CD14-positive monocyte (primary cell): ENCODE results near the gene FFAR2. TPM values are rescaled to one million over a fixed set of nuclear protein-coding genes. Genes with fewer than 3 reads are reported as not detected.

Experiments used
- DNase-seq, 3 donors: peaks; one replicate each; pipeline ENCODE4 v3.0.0-alpha.2; 2011 to 2022
- H2AFZ ChIP-seq: 2 replicates; pipeline ENCODE4 v1.6.0; 2012; ENCODE audit warnings: mild to moderate bottlenecking, low read depth, low read length, inconsistent platforms; ENCODE audit not compliant: insufficient read depth, poor library complexity, severe bottlenecking
- H3K27ac ChIP-seq, 2 donors: 1 replicate in 1 of 2; 2 replicates in 1 of 2; pipeline ENCODE4 v1.5.1; 2012 to 2013; ENCODE audit warnings: low read length in 2 of 2, control low read depth in 1 of 2, inconsistent platforms in 1 of 2, low read depth in 1 of 2, mild to moderate bottlenecking in 1 of 2
- H3K27me3 ChIP-seq, 2 donors: one replicate each; pipeline versions ENCODE4 v1.6.0 to v1.6.1; 2011 to 2013; ENCODE audit warnings: low read length in 2 of 2; ENCODE audit not compliant: control insufficient read depth in 2 of 2, insufficient read depth in 2 of 2
- H3K36me3 ChIP-seq, 2 donors: replicated peaks in 1 of 2; 1 replicate in 1 of 2; 2 replicates in 1 of 2; pipeline versions ENCODE4 v1.5.1 to v1.6.1; 2012 to 2013; ENCODE audit warnings: low read length in 2 of 2, control low read depth in 1 of 2, inconsistent platforms in 1 of 2, mild to moderate bottlenecking in 1 of 2; ENCODE audit not compliant: insufficient read depth in 2 of 2, control insufficient read depth in 1 of 2
- H3K4me1 ChIP-seq, 2 donors: 1 replicate in 1 of 2; 2 replicates in 1 of 2; pipeline versions ENCODE4 v1.5.1 to v1.6.1; 2012 to 2013; ENCODE audit warnings: low read length in 2 of 2, control low read depth in 1 of 2, inconsistent platforms in 1 of 2, mild to moderate bottlenecking in 1 of 2, moderate library complexity in 1 of 2; ENCODE audit not compliant: insufficient read depth in 2 of 2, control insufficient read depth in 1 of 2
- H3K4me2 ChIP-seq: replicated peaks from 2 replicates; pipeline ENCODE3; 2012; ENCODE audit warnings: low read length, moderate library complexity, mild to moderate bottlenecking; ENCODE audit not compliant: poor library complexity, severe bottlenecking; ENCODE audit errors: extremely low read depth
- H3K4me3 ChIP-seq, 3 experiments: fragments of 200-600 bp in 1 of 3; sonication (generic) in 1 of 3; replicated peaks in 1 of 3; 1 replicate in 2 of 3; 2 replicates in 1 of 3; pipeline ENCODE4 v1.5.1; 2011 to 2013; ENCODE audit warnings: low read length in 3 of 3, mild to moderate bottlenecking in 3 of 3, control low read depth in 2 of 3, low read depth in 2 of 3, inconsistent platforms in 1 of 3, moderate library complexity in 1 of 3
- H3K79me2 ChIP-seq: 2 replicates; pipeline ENCODE4 v1.6.0; 2012; ENCODE audit warnings: mild to moderate bottlenecking, control low read depth, inconsistent platforms, low read length, moderate library complexity; ENCODE audit not compliant: insufficient read depth
- H3K9ac ChIP-seq: 2 replicates; pipeline ENCODE4 v1.6.0; 2017; ENCODE audit warnings: low read length, mild to moderate bottlenecking; ENCODE audit not compliant: insufficient read depth, poor library complexity, severe bottlenecking
- H3K9me3 ChIP-seq, 2 donors: replicated peaks in 1 of 2; 1 replicate in 1 of 2; 2 replicates in 1 of 2; pipeline versions ENCODE4 v1.5.1 to v1.6.1; 2012 to 2013; ENCODE audit warnings: low read length in 2 of 2, control low read depth in 1 of 2; ENCODE audit not compliant: control insufficient read depth in 1 of 2, insufficient read depth in 1 of 2
- H4K20me1 ChIP-seq: 2 replicates; pipeline ENCODE4 v1.6.0; 2012; ENCODE audit warnings: mild to moderate bottlenecking, low read length, control low read depth, moderate library complexity; ENCODE audit not compliant: insufficient read depth
- H3K27ac Mint-ChIP-seq, 7 donors: one replicate each; pipeline ENCODE4 v1.8.0; 2020; ENCODE audit warnings: mild to moderate bottlenecking in 7 of 7, mixed read lengths in 7 of 7, moderate library complexity in 6 of 7, inconsistent platforms in 2 of 7
- H3K27me3 Mint-ChIP-seq, 3 donors: one replicate each; pipeline ENCODE4 v1.8.0; 2021 to 2022; ENCODE audit warnings: low read depth in 3 of 3, mild to moderate bottlenecking in 3 of 3, mixed read lengths in 3 of 3, moderate library complexity in 3 of 3, inconsistent platforms in 1 of 3
- H3K36me3 Mint-ChIP-seq, 2 donors: one replicate each; pipeline ENCODE4 v1.8.0; 2020; ENCODE audit warnings: mixed read lengths in 2 of 2, inconsistent platforms in 1 of 2, mild to moderate bottlenecking in 1 of 2
- H3K4me1 Mint-ChIP-seq: one replicate; pipeline ENCODE4 v1.8.0; 2020; ENCODE audit warnings: mild to moderate bottlenecking, mixed read lengths
- H3K4me3 Mint-ChIP-seq, 2 donors: one replicate each; pipeline ENCODE4 v1.8.0; 2020; ENCODE audit warnings: mild to moderate bottlenecking in 2 of 2, mixed read lengths in 2 of 2, moderate library complexity in 1 of 2
- H3K9me3 Mint-ChIP-seq, 7 donors: one replicate each; pipeline ENCODE4 v1.8.0; 2020 to 2022; ENCODE audit warnings: mixed read lengths in 7 of 7, mild to moderate bottlenecking in 6 of 7, moderate library complexity in 6 of 7, inconsistent platforms in 2 of 7
- CTCF ChIP-seq: fragments of 200-600 bp; IDR thresholded peaks from one replicate; pipeline ENCODE4 v1.8.0; 2022; ENCODE audit warnings: antibody characterized with exemption, mild to moderate bottlenecking
- WGBS: methylation state at CpG from one replicate; pipeline ENCODE4 v1.1.5; 2013; ENCODE audit warnings: missing lambda C conversion rate; ENCODE audit not compliant: insufficient coverage; 5-methylcytosine and 5-hydroxymethylcytosine counted together
- intact Hi-C, 2 donors: fragments of 100-400 bp; cut with micrococcal nuclease; formaldehyde crosslinking; loops; one replicate each; pipeline versions ENCODE4 v1.15.0 to v1.15.1; 2023
- polyA plus RNA-seq, 3 donors: library from polyadenylated mRNA; depleted of rRNA in 1 of 3; unstranded in 2 of 3; stranded (reverse) in 1 of 3; fragments of 300-500 nt in 2 of 3; fragments of >200 nt in 1 of 3; fragmentation: Illumina TruSeq in 2 of 3; gene quantifications; 1 replicate in 2 of 3; 2 replicates in 1 of 3; pipeline ENCODE4 v1.2.3, GENCODE V29; 2012 to 2021

Gene FFAR2
- polyA plus RNA-seq, 3 donors = 5.7 to 38.7 (median 10.8) TPM

GRCh38 chr19:35444735-35445134 is 3.3 kb upstream of the FFAR2 start:
- WGBS = no CpG with 5 or more reads among the region's 1 CpG
- H3K4me2 ChIP-seq = no peak overlapping the region
- TF ChIP-seq CTCF = no peak
- H3K79me2 ChIP-seq = no peaks in the 10 kb centered on the region
- Mint-ChIP-seq H3K27me3 (peaks cover 2 to 15% (median 7%) of the 10 kb centered on the region in 3 donors), H3K9me3 (peaks cover 0 to 7% (median 0%) of the 10 kb centered on the region in 7 donors), H3K4me1 (peaks cover 83% of the 10 kb centered on the region), H3K27ac (peak overlapping the region; percentile 98 to 100 (median 100)), H3K4me3 (peak overlapping the region in 1 of 2 donors; percentile 54), H3K36me3 (peaks cover 11 to 15% of the 10 kb centered on the region in 2 donors)
- no peak overlapping the region for H3K9ac ChIP-seq
- no peaks in the 10 kb centered on the region for H4K20me1 ChIP-seq
- peak in 1 of 3 donors; percentile 41 for DNase-seq
- H3K36me3 ChIP-seq = no peaks in the 10 kb centered on the region
- intact Hi-C loops = loop anchor here (10.0 kb wide), 2 partner anchors 230 to 460 kb away; partner anchors contain the start of genes HCST (in 1 of the 2), NFKBID (in 1 of the 2) and TYROBP (in 1 of the 2)
- H2AFZ ChIP-seq = no peak overlapping the region
- peak overlapping the region in 1 of 2 donors; percentile 99 for H3K27ac ChIP-seq
- peaks cover 76 to 89% of the 10 kb centered on the region in 2 donors for H3K4me1 ChIP-seq
- no peaks in the 10 kb centered on the region for H3K9me3 ChIP-seq
- H3K27me3 ChIP-seq = no peaks in the 10 kb centered on the region
- H3K4me3 ChIP-seq = no peak overlapping the region

GRCh38 chr19:35445826-35446593 is 2.0 kb upstream of the FFAR2 start:
- peaks cover 82% of the 10 kb centered on the region for H3K4me1 Mint-ChIP-seq
- peak; percentile 89 to 93 (median 92) for DNase-seq

More at GRCh38 chr19:35445826-35446593, 2.0 kb upstream of the FFAR2 start:
- Histone ChIP-seq H3K9ac (peak overlapping the region; percentile 78), H3K79me2 (peaks cover 7% of the 10 kb centered on the region), H3K4me1 (peaks cover 84 to 97% of the 10 kb centered on the region in 2 donors), H3K27me3 (no peaks in the 10 kb centered on the region), H3K27ac (peak overlapping the region; percentile 95 to 99), H2AFZ (no peak overlapping the region), H3K36me3 (no peaks in the 10 kb centered on the region), H3K9me3 (no peaks in the 10 kb centered on the region), H3K4me2 (peak overlapping the region; percentile 44), H3K4me3 (peak overlapping the region in 1 of 3 experiments; percentile 73), H4K20me1 (no peaks in the 10 kb centered on the region)
- Mint-ChIP-seq H3K4me3 (peak overlapping the region; percentile 48 to 89), H3K36me3 (peaks cover 15 to 20% of the 10 kb centered on the region in 2 donors), H3K9me3 (peaks cover 0 to 7% (median 0%) of the 10 kb centered on the region in 7 donors), H3K27ac (peak overlapping the region; percentile 98 to 100 (median 100)), H3K27me3 (peaks cover 0 to 13% (median 5%) of the 10 kb centered on the region in 3 donors)
- TF ChIP-seq CTCF = no peak
- WGBS = 18% methylated on average over 12 of the region's 21 CpGs
- intact Hi-C loops = loop anchor here (2.0 to 10.0 kb wide), 3 partner anchors 13 to 459 kb away; partner anchors contain the start of genes HCST (in 1 of the 2), NFKBID (in 1 of the 2) and TYROBP (in 1 of the 2)
